GM21717 (cell line): ENCODE data around the gene GNPTG.

Experiments
- ATAC-seq: cut with Tn5 transposase; IDR thresholded peaks from one replicate; pipeline ENCODE4 v1.9.1; 2021; ENCODE audit warnings: mild to moderate bottlenecking, moderate library complexity; ENCODE audit not compliant: unreplicated experiment

GNPTG gene

GRCh38 chr16:1367486-1368174 lies 15.9 kb downstream of the GNPTG start:
- ATAC-seq: no peak

GRCh38 chr16:1371054-1371978 lies 19.6 kb downstream of the GNPTG start:
- ATAC-seq: no peak

- no peak for ATAC-seq
These were observed 20.7 kb downstream of the GNPTG start for GRCh38 chr16:1372292-1372950.

- no peak for ATAC-seq
These were observed 22.9 kb downstream of the GNPTG start for GRCh38 chr16:1374418-1375297.

- no peak for ATAC-seq
These were observed 23.5 kb downstream of the GNPTG start for GRCh38 chr16:1375298-1375640.

- ATAC-seq: no peak
These were observed 24.1 kb downstream of the GNPTG start for GRCh38 chr16:1375741-1376410.

GRCh38 chr16:1377406-1378010 lies 25.8 kb downstream of the GNPTG start:
- no peak for ATAC-seq

GRCh38 chr16:1378087-1378803 lies 26.5 kb downstream of the GNPTG start:
- no peak for ATAC-seq

GRCh38 chr16:1378804-1379303 lies 27.1 kb downstream of the GNPTG start:
- no peak for ATAC-seq

- ATAC-seq: no peak
These were observed 27.8 kb downstream of the GNPTG start for GRCh38 chr16:1379304-1380076.

- ATAC-seq: no peak
These were observed 28.5 kb downstream of the GNPTG start for GRCh38 chr16:1380195-1380594.

GRCh38 chr16:1381612-1382406 lies 30.1 kb downstream of the GNPTG start:
- ATAC-seq: no peak

- no peak for ATAC-seq
These were observed 31.8 kb downstream of the GNPTG start for GRCh38 chr16:1383556-1383955.

- ATAC-seq: no peak
These were observed 33.5 kb downstream of the GNPTG start for GRCh38 chr16:1385232-1385631.

GRCh38 chr16:1387331-1387730 lies 35.6 kb downstream of the GNPTG start:
- no peak for ATAC-seq

- no peak for ATAC-seq
These were observed 38.0 kb downstream of the GNPTG start for GRCh38 chr16:1389762-1390161.

- ATAC-seq: no peak
These were observed 38.6 kb downstream of the GNPTG start for GRCh38 chr16:1390239-1390779.
